Measurements from ENCODE around the gene BHLHE23. TPM values are rescaled to one million over a fixed set of nuclear protein-coding genes. Genes with fewer than 3 reads are reported as not detected.

BHLHE23 gene
- total RNA-seq, 1 donor from 2014 or later = not detected

- no peak for DNase-seq (ENCODE audit: low spot score)
Observed at GRCh38 chr20:63025534-63026331, 19.0 kb upstream of the BHLHE23 start.

GRCh38 chr20:63024573-63025392 lies 18.0 kb upstream of the BHLHE23 start:
- DNase-seq (ENCODE audit: low spot score) = no peak

GRCh38 chr20:63023936-63024571 lies 17.3 kb upstream of the BHLHE23 start:
- DNase-seq (ENCODE audit: low spot score) = no peak

- no peak for DNase-seq (ENCODE audit: low spot score)
Observed at GRCh38 chr20:63023071-63023935, 16.5 kb upstream of the BHLHE23 start.

- no peak for DNase-seq (ENCODE audit: low spot score)
Observed at GRCh38 chr20:63022501-63022900, 15.7 kb upstream of the BHLHE23 start.

- no peak for DNase-seq (ENCODE audit: low spot score)
Observed at GRCh38 chr20:63021356-63022321, 14.9 kb upstream of the BHLHE23 start.

- no peak for DNase-seq (ENCODE audit: low spot score)
Observed at GRCh38 chr20:63020681-63021080, 13.9 kb upstream of the BHLHE23 start.

DNA sequence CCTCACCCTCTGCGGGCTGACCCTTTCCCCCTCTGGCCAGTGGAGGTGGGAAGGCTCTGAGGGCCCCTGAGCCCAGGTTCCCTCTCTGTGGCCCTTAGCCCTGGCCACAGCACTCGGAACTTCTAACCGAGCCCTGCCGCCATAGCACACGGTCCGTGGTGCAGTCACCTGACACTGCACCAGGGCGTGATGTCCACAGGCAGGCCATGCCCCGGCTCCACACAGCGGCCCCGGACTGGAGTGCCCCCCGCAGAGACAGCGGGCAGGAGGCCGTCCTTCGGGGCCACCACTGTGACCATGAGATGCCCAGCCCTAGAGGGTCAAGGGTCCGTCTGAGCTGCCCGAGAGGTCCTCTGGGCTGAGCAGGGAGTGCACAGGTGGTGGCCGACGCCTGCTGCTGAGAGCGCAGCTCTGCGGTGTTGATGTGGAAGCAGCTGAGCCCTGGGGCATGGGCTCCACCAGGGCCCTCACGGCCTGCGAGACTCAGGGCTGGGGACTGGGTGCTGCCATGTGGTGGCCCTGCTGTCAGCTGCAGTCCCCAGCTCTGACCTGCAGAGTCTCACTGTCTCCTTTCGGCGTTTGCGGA lies 11.2 kb upstream of the BHLHE23 start:
- no peak for DNase-seq (ENCODE audit: low spot score)

DNA sequence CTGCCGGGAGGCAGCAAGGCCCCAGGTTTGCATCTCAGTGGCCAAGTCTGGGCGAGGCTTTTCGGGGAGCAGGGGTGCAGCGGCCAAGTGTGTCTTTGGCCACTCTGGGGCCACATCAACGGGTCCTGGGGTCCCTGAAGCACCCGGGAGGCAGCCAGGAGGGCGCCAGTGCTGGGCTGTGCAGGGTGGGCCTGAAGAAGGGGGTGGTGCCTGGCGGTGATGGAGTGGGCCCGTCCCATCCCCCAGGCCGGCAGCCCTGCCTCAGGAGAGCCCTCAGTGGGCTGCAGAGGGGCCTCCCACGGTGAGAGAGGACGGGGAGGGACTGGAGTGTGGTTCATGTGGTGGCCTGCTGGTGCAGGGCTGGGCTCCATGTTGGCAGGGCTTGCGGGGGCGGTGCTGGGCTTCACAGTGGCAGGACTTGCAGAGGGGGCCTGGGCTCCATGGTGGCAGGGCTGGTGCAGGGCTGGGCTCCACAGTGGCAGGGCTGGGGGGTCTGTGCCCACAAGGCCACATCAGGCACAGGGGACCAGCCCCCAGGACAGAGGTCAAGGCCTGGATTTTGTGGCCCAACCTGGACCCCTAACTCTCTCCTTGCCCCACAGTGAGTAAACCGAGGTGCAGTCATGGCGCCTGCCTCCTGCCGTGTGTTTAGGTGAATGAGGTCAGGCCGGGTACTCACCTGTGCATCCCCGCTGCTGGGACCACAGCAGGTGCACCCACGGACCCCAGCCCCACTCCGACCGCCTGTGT lies 10.5 kb upstream of the BHLHE23 start:
- no peak for DNase-seq (ENCODE audit: low spot score)

- no peak for DNase-seq (ENCODE audit: low spot score)
Observed at GRCh38 chr20:63016514-63017075, 9.8 kb upstream of the BHLHE23 start.

DNA sequence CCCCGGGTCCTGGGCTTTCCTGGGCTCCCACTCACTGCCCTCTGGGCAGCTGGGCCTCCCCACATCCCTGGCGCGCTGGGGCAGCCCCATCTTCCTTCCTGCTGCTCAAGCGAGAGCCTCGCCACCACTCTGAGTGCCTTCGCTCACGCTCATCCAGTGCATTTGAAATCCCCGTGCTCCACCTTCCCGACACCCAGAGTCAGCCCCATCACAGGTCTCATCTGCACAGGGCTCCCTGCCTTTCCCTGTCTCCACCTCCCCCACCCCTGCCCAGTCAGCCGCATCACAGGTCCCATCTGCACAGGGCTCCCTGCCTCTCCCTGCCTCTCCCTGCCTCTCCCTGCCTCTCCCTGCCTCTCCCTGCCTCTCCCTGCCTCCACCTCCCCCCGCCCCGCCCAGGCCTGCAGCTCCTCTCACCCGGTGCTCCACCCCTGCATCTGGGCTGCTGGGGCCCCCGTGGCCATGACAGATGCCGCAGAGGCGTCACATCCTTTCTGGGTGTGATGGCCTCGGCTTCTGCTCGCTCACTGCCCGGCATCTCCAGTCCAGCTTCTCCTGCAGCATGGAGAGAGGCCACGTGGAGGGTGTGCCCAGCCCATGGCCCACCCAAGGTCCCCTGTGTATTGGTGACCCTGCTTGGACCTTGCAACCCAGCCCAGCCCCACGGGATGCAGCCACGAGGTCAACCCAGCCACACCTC lies 9.0 kb upstream of the BHLHE23 start:
- DNase-seq (ENCODE audit: low spot score) = no peak

- no peak for DNase-seq (ENCODE audit: low spot score)
Observed at GRCh38 chr20:63015147-63015661, 8.4 kb upstream of the BHLHE23 start.

GRCh38 chr20:63014710-63015109 lies 7.9 kb upstream of the BHLHE23 start:
- DNase-seq (ENCODE audit: low spot score) = no peak

- DNase-seq (ENCODE audit: low spot score) = no peak
Observed at GRCh38 chr20:63014287-63014686, 7.5 kb upstream of the BHLHE23 start.

GRCh38 chr20:63013207-63013606 lies 6.4 kb upstream of the BHLHE23 start:
- DNase-seq (ENCODE audit: low spot score) = no peak

DNA sequence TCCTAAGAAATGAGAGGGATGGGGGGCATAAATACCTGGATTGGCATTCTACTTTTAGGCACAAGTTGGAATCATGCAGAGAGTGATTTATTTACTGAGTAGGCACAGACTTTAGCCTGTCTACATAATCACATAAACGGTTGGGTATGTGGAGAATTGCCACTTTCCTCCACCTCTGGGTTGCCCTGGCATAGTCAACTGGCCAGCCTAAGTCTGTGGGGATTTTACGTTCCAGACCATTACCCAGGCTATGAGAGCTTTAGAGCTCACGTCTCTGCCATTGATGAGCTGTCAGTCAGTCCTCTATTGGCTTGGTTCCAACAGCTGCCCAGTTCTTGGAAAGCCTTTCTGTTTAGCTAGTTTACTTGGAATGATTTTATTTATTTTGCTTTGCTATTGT lies 5.0 kb upstream of the BHLHE23 start:
- no peak for DNase-seq (ENCODE audit: low spot score)

GRCh38 chr20:63009988-63010769 lies 3.4 kb upstream of the BHLHE23 start:
- no peak for DNase-seq (ENCODE audit: low spot score)

Measured in ureter (tissue), 1 donor.